Measurements from ENCODE around the gene GHR. TPM values are rescaled to one million over a fixed set of nuclear protein-coding genes. Genes with fewer than 3 reads are reported as not detected.

The GHR gene
- total RNA-seq, 1 experiment from 2014 or later: 0.05 TPM

GRCh38 chr5:42768106-42768504 is 344.9 kb downstream of the GHR start:
- H3K4me1 ChIP-seq (ENCODE audit: control insufficient read depth, insufficient read depth, low read length): no peaks in the 10 kb centered on the region
- no peak for TF ChIP-seq POLR2AphosphoS5 (IDR thresholded peaks at IDR 0.05; ENCODE audit: low read depth, low read length)
- no peak for TF ChIP-seq CTCF (IDR thresholded peaks at IDR 0.05)
- no peak for TF ChIP-seq TCF7L2 (IDR thresholded peaks at IDR 0.05; ENCODE audit: low read depth, low read length)
- TF ChIP-seq REST (IDR thresholded peaks at IDR 0.05; ENCODE audit: insufficient read depth in 1 of 2, low read depth in 2 of 2, low read length in 1 of 2): no peak
- TF ChIP-seq SIN3A (IDR thresholded peaks at IDR 0.05; ENCODE audit: borderline replicate concordance, insufficient read depth, low read depth, low read length): no peak
- no peaks in the 10 kb centered on the region for H3K9me3 ChIP-seq (ENCODE audit: control insufficient read depth, insufficient read depth, low read depth, low read length)
- no peaks in the 10 kb centered on the region for H3K36me3 ChIP-seq (ENCODE audit: control insufficient read depth, insufficient read depth, low read length)
- DNase-seq (ENCODE audit: low read depth, low spot score): no peak
- BruUV-seq (replicated peaks): no TSS peak
- CTCF ChIA-PET: interaction anchor here (0.9 kb wide), 1 partner anchor 345 kb away, joined by 4 read pairs; the partner anchor contains the start of gene GHR
- POLR2A ChIA-PET: no interaction called here
- in situ Hi-C loops (cut with HindIII; ENCODE audit: low pct_unique_long_range_greater_than_20kb, low sequenced_read_pairs): no loop called here
- no peak overlapping the region for H3K27ac ChIP-seq (ENCODE audit: low read length)
- H3K27me3 ChIP-seq (ENCODE audit: control insufficient read depth, insufficient read depth, low read length): peaks cover 10% of the 10 kb centered on the region
- no peak for ATAC-seq
- H3K4me3 ChIP-seq (ENCODE audit: low read depth in 2 of 2, low read length in 2 of 2): no peak overlapping the region
- intact Hi-C loops (cut with micrococcal nuclease; ENCODE audit: unreplicated experiment): loop anchor here (5.0 to 10.0 kb wide), 3 partner anchors 183 to 911 kb away; partner anchors contain the start of gene GHR

- TF ChIP-seq CTCF (IDR thresholded peaks at IDR 0.05) (no peak), TCF7L2 (IDR thresholded peaks at IDR 0.05; ENCODE audit: low read depth, low read length) (no peak), REST (IDR thresholded peaks at IDR 0.05; ENCODE audit: insufficient read depth in 1 of 2, low read depth in 2 of 2, low read length in 1 of 2) (no peak), SIN3A (IDR thresholded peaks at IDR 0.05; ENCODE audit: borderline replicate concordance, insufficient read depth, low read depth, low read length) (no peak), POLR2AphosphoS5 (IDR thresholded peaks at IDR 0.05; ENCODE audit: low read depth, low read length) (no peak)
- Histone ChIP-seq H3K36me3 (ENCODE audit: control insufficient read depth, insufficient read depth, low read length) (no peaks in the 10 kb centered on the region), H3K9me3 (ENCODE audit: control insufficient read depth, insufficient read depth, low read depth, low read length) (no peaks in the 10 kb centered on the region), H3K27me3 (ENCODE audit: control insufficient read depth, insufficient read depth, low read length) (peaks cover 19% of the 10 kb centered on the region), H3K4me1 (ENCODE audit: control insufficient read depth, insufficient read depth, low read length) (no peaks in the 10 kb centered on the region), H3K27ac (ENCODE audit: low read length) (no peak overlapping the region), H3K4me3 (ENCODE audit: low read depth in 2 of 2, low read length in 2 of 2) (no peak overlapping the region)
- intact Hi-C loops (cut with micrococcal nuclease; ENCODE audit: unreplicated experiment): no loop called here
- POLR2A ChIA-PET: no interaction called here
- in situ Hi-C loops (cut with HindIII; ENCODE audit: low pct_unique_long_range_greater_than_20kb, low sequenced_read_pairs): no loop called here
- BruUV-seq (replicated peaks): no TSS peak
- ATAC-seq: no peak
- DNase-seq (ENCODE audit: low read depth, low spot score): no peak
- CTCF ChIA-PET: interaction anchor here (0.5 kb wide), 1 partner anchor 119 kb away, joined by 3 read pairs; no protein-coding TSS in a partner anchor
Observed at GRCh38 chr5:42770003-42770402, 346.8 kb downstream of the GHR start.

Data from Panc1 (cell line).